Measurements from ENCODE around the gene GRIK4. TPM values are rescaled to one million over a fixed set of nuclear protein-coding genes. Genes with fewer than 3 reads are reported as not detected.
"Not testable (repeated sequence)": the region's sequence is repeated elsewhere in the genome, so short reads cannot be mapped to it uniquely, and the experiment has no call there.

Gene GRIK4
- total RNA-seq, 1 donor from 2014 or later = under 0.01 TPM

GRCh38 chr11:120740380-120740779, 228.8 kb downstream of the GRIK4 start:
- DNase-seq (ENCODE audit: low read depth in 2 of 2) = no peak

GRCh38 chr11:120744016-120744994, 232.8 kb downstream of the GRIK4 start:
- no peak for DNase-seq (ENCODE audit: low read depth in 2 of 2)

DNA sequence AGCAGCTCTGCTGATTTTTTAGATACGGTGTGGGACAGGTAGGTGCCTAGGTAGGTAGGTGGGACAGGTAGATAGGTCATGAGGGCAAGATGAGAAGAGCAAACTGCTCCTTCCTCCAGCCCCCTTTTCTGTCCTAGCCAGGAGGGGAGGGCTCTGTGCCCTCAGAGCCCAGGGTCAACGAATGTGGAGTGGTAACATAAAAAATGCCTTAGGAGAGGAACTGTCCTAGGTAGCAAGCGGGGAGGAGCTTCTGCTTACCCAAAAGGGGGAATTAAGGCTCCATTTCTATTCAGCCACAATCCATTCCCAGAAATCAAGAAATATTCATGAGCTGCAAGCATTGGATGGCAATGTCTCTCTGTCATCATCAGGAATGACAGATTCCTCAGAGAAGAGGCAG, 234.8 kb downstream of the GRIK4 start:
- no peak for DNase-seq (ENCODE audit: low read depth in 2 of 2)

GRCh38 chr11:120746836-120747609, 235.5 kb downstream of the GRIK4 start:
- DNase-seq (ENCODE audit: low read depth in 2 of 2) = no peak

DNA sequence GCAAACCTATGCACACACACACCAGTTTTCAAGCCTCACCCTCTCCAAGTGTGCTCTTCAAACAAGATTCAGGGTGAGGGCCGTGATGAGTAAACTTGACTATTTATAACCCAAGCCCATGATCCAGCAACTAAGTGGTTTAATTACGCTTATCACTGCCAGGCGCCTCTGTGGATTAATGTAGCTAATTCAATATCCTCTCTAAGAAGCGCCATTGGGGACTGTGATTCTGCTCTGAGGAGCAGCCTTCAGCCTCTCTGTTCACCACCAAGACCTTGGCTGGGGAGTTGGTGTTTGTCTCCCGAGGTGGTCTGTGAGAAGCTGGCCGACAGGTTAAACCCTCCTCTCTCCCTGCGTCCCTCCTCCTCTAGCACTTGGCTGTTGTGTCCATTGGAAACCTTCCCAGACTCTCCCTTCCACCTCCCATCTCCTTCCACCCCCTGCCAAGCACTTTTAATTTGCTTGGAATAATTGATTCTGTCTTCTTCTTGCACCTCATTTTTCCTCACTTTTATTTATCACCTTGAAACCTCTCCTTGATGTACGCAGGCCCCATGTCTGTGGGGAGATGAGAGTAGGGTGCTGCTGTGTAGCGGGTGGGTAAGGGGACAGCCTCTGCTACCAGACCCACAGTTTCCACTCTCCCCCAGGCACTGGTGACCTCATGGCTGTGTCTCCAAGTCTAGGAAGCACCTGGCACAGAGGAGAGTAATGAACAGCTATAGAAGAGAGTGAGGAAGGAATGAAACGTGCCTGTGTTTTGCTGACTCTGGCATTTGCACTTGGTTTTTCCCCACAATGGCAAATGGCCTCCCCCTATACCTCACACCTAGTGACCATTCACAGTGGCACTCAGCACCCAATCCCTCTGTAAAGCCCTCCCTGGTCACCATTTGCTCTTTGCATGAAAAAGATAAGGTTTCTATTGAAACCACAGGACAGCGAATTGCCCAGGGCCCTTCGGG, 236.6 kb downstream of the GRIK4 start:
- no peak for DNase-seq (ENCODE audit: low read depth in 2 of 2)

DNA sequence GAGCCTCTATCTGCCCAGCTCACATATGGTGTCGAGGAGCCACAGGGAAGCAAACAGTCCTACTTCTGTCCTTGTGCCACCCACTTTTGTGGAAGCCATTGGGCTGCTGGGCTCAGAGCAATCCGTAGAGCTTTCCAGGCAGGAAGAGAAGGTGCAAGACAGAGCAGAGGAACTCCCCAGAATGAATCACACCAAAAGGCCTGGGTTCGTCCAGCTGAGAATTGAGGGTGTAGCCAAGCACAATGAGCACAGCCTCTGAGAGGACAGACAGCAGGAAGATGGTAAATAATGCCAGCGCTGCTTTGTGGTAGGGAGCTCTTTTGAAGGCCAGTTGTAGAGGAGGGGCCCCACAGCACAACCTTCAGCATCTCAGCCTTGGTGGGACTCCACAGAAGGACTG, 237.8 kb downstream of the GRIK4 start:
- no peak for DNase-seq (ENCODE audit: low read depth in 2 of 2)

GRCh38 chr11:120750647-120751549, 239.3 kb downstream of the GRIK4 start:
- DNase-seq (ENCODE audit: low read depth in 2 of 2) = no peak

GRCh38 chr11:120751550-120751949, 240.0 kb downstream of the GRIK4 start:
- DNase-seq (ENCODE audit: low read depth in 2 of 2) = no peak

- DNase-seq (ENCODE audit: low read depth in 2 of 2) = no peak
Observed at GRCh38 chr11:120752668-120753067, 241.1 kb downstream of the GRIK4 start.

- no peak for DNase-seq (ENCODE audit: low read depth in 2 of 2)
Observed at GRCh38 chr11:120756931-120757330, 245.4 kb downstream of the GRIK4 start.

DNA sequence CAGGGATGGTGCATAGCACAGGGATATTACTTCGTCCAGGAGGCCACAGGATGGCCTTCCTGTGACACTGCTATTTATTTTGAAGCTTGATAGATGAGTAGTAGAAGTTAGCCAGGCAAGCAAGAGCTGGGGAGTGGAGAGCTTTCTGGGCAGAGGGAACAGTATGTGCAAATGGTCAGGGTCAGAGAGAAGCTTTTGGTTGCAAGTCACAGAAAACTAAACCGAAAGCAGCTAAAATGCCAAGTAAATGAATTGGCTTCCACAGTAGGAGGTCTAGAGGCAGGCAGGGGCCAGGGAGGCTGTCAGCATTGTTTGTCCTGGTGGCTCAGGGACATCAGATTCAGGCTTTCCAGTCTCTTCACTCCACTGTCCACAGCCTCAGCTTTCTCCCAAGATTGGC, 247.5 kb downstream of the GRIK4 start:
- DNase-seq (ENCODE audit: low read depth in 2 of 2) = no peak

GRCh38 chr11:120765710-120766109, 254.2 kb downstream of the GRIK4 start:
- DNase-seq (ENCODE audit: low read depth in 2 of 2) = not testable (repeated sequence)

- DNase-seq (ENCODE audit: low read depth in 2 of 2) = no peak
Observed at GRCh38 chr11:120766318-120766717, 254.8 kb downstream of the GRIK4 start.

- DNase-seq (ENCODE audit: low read depth in 2 of 2) = no peak
Observed at GRCh38 chr11:120768949-120769348, 257.4 kb downstream of the GRIK4 start.

DNA sequence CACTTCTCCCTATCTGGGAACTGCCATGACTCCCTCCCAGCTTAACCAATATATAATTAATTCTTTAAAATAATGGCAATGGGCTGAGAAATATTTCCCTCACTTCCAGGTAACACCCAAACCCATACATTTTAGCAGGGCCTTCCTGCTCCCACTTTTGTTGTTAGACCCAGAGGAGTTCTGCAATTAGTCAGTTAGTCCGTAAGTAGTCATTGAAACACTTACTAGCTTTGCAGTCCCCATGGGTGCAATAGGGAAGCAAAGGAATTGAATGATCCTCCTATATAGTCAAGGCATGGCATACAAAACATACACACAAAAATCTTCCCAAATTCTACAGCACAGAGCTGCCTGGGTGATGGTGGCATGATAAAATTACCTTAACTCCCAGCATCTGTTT, 258.4 kb downstream of the GRIK4 start:
- DNase-seq (ENCODE audit: low read depth in 2 of 2) = no peak

- no peak for DNase-seq (ENCODE audit: low read depth in 2 of 2)
Observed at GRCh38 chr11:120771551-120772060, 260.1 kb downstream of the GRIK4 start.

DNA sequence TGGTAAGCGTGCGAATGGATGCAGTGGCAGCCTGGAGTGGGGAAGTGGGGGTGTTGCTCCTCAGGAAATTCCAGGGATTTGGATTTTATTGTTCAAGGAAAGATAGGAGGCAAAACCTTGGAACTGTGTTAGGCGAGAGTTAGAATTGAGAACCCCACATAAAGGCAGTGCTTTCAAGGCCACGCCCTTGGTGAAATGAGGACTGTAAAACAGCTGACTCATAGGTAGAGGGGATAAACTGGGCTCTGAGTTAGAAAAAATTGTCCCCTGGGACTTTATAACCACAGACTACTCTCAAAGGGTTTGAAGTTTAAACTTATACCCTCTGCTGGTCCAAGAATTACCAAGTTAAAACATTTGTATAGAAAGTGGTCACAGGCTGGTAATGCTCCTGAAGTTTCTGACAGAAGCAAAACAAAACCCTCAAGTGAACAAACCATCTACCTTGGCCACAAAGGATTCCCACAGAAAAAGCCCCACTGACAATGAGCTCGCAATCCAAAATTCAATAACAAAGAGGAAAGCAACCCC, 262.0 kb downstream of the GRIK4 start:
- DNase-seq (ENCODE audit: low read depth in 2 of 2) = peak in 1 of 2 donors; percentile 26

DNA sequence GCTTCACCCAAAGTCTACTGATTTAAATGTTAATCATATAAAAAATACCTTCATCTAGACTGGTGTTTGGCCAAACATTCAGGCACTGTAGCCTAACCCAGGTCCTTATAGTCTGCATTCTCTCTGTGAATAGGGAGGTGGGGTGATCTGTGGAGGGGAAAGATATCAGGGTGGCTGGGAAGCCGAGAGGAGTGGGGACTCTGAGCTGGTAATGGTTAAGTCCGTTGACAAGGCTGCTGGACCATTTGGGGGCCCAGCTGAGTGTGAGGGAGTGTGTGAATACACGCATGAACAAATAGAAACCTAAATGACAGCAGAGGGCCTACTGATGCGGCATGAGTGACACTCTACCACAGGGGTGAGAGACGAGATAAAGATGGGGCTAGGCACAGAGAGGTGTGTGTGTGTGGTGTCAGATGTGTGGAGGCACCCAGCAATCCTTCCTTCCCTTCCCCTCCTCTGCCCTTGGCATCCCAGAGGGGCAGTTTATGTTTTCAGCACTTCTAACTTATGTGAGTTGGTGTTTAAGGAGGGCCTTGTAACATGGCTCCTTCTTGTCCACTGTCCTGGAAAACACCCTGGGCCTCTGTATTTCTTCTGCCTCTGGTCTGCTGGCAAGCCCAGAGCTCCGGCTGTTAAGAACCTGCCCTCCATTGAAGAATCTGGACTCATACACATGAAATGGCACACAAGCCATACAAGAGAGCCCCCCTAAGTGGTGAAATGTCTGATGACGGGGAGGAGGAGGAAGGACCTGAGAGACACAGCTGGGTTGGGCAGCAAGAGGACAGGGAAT, 263.2 kb downstream of the GRIK4 start:
- DNase-seq (ENCODE audit: low read depth in 2 of 2) = no peak

All from lung microvascular endothelial cell (primary cell).